IMR-90 (cell line): ENCODE measurements around the gene OSCP1. TPM values are rescaled to one million over a fixed set of nuclear protein-coding genes. Genes with fewer than 3 reads are reported as not detected.

Experiments used
- ATAC-seq: fragments of 200-7000 bp; cut with Tn5 transposase; 2 replicates; pipeline ENCODE4 v1.9.1; 2020; ENCODE audit warnings: low read depth, mild to moderate bottlenecking, moderate library complexity
- BruUV-seq: library from RNA; stranded (reverse); fragments of 400-500 nt; replicated peaks from 2 replicates; lab custom pipeline; 2021; lab: Mats Ljungman, UMichigan
- CTCF ChIA-PET: fragments of 300-600 bp; formaldehyde crosslinking; extraction: SDS; loops from one replicate; lab custom pipeline; 2021; ENCODE audit warnings: antibody characterized with exemption; lab: Yijun Ruan, JAX
- POLR2A ChIA-PET: fragments of 300-600 bp; sonication (Branson Sonifier 250); formaldehyde crosslinking; loops from one replicate; lab custom pipeline; 2022; ENCODE audit warnings: antibody characterized with exemption; ENCODE audit not compliant: unreplicated experiment; lab: Charles Lee
- DNase-seq: peaks from one replicate; pipeline ENCODE4 v3.0.0; 2013
- H2AFZ ChIP-seq: replicated peaks from 2 replicates; pipeline ENCODE3; 2013; ENCODE audit warnings: low read length, mild to moderate bottlenecking; ENCODE audit not compliant: poor library complexity
- H2AK5ac ChIP-seq: 2 replicates; pipeline ENCODE4 v1.6.1; 2013; ENCODE audit warnings: low read depth, low read length, inconsistent platforms
- H2AK9ac ChIP-seq: replicated peaks from 2 replicates; pipeline ENCODE3; 2013; ENCODE audit warnings: mild to moderate bottlenecking, low read depth, low read length, moderate library complexity; ENCODE audit not compliant: poor library complexity
- H2BK120ac ChIP-seq: 2 replicates; pipeline ENCODE4 v1.6.1; 2013; ENCODE audit warnings: low read depth, low read length, inconsistent platforms
- H2BK15ac ChIP-seq: 3 replicates; pipeline ENCODE4 v1.6.1; 2013; ENCODE audit warnings: low read depth, low read length, inconsistent platforms
- H2BK20ac ChIP-seq: 2 replicates; pipeline ENCODE4 v1.6.1; 2013; ENCODE audit warnings: low read depth, mild to moderate bottlenecking, inconsistent platforms, low read length, moderate library complexity
- H2BK5ac ChIP-seq: 2 replicates; pipeline ENCODE4 v1.6.1; 2013; ENCODE audit warnings: mild to moderate bottlenecking, low read depth, low read length, inconsistent platforms; ENCODE audit not compliant: poor library complexity, severe bottlenecking
- H3K14ac ChIP-seq: replicated peaks from 2 replicates; pipeline ENCODE4 v1.6.1; 2013; ENCODE audit warnings: low read depth, low read length, inconsistent platforms
- H3K18ac ChIP-seq: 2 replicates; pipeline ENCODE4 v1.6.1; 2013; ENCODE audit warnings: low read depth, low read length, control low read depth
- H3K23ac ChIP-seq: 2 replicates; pipeline ENCODE4 v1.6.1; 2013; ENCODE audit warnings: low read depth, low read length, inconsistent platforms
- H3K27ac ChIP-seq: 2 replicates; pipeline ENCODE4 v1.5.1; 2013; ENCODE audit warnings: mild to moderate bottlenecking, control low read depth, low read length; ENCODE audit not compliant: insufficient read depth
- H3K27me3 ChIP-seq: 2 replicates; pipeline ENCODE4 v1.6.1; 2013; ENCODE audit warnings: low read length; ENCODE audit not compliant: control insufficient read depth, insufficient read depth
- H3K36me3 ChIP-seq: 2 replicates; pipeline ENCODE4 v1.6.1; 2013; ENCODE audit warnings: low read length, mixed read lengths; ENCODE audit not compliant: control insufficient read depth, insufficient read depth
- H3K4ac ChIP-seq: 2 replicates; pipeline ENCODE4 v1.6.1; 2013; ENCODE audit warnings: low read depth, low read length, inconsistent platforms
- H3K4me1 ChIP-seq: 2 replicates; pipeline ENCODE4 v1.6.1; 2013; ENCODE audit warnings: low read length, mixed read lengths; ENCODE audit not compliant: control insufficient read depth, insufficient read depth
- H3K4me2 ChIP-seq: 2 replicates; pipeline ENCODE4 v1.6.1; 2013; ENCODE audit warnings: low read depth, mild to moderate bottlenecking, control low read depth, low read length, moderate library complexity
- H3K4me3 ChIP-seq: 2 replicates; pipeline ENCODE4 v1.5.1; 2013; ENCODE audit warnings: low read depth, mild to moderate bottlenecking, control low read depth, low read length, moderate library complexity; ENCODE audit not compliant: insufficient read depth
- H3K56ac ChIP-seq: 2 replicates; pipeline ENCODE4 v1.6.1; 2013; ENCODE audit warnings: low read length, inconsistent platforms; ENCODE audit not compliant: insufficient read depth; ENCODE audit errors: extremely low read depth
- H3K79me1 ChIP-seq, 2 experiments: 2 replicates each; pipeline ENCODE4 v1.6.1; 2013; ENCODE audit warnings: low read length in 2 of 2, inconsistent platforms in 1 of 2, low read depth in 1 of 2
- H3K9ac ChIP-seq: 2 replicates; pipeline ENCODE4 v1.6.1; 2013; ENCODE audit warnings: low read depth, low read length, control low read depth
- H3K9me1 ChIP-seq: 2 replicates; pipeline ENCODE4 v1.6.1; 2013; ENCODE audit warnings: low read length, inconsistent platforms; ENCODE audit not compliant: insufficient read depth
- H3K9me3 ChIP-seq: 2 replicates; pipeline ENCODE4 v1.6.1; 2013; ENCODE audit warnings: low read length; ENCODE audit not compliant: control insufficient read depth, insufficient read depth
- H4K20me1 ChIP-seq: 2 replicates; pipeline ENCODE4 v1.6.1; 2013; ENCODE audit warnings: low read length, inconsistent platforms; ENCODE audit not compliant: insufficient read depth
- H4K5ac ChIP-seq: 2 replicates; pipeline ENCODE4 v1.6.1; 2013; ENCODE audit warnings: mild to moderate bottlenecking, low read depth, low read length, control low read depth
- H4K8ac ChIP-seq, 2 experiments: 2 replicates each; pipeline ENCODE4 v1.6.1; 2013; ENCODE audit warnings: low read depth in 2 of 2, low read length in 2 of 2, control low read depth in 1 of 2, inconsistent platforms in 1 of 2
- H4K91ac ChIP-seq: 2 replicates; pipeline ENCODE4 v1.6.1; 2013; ENCODE audit warnings: low read depth, low read length, inconsistent platforms; ENCODE audit not compliant: insufficient read depth
- BHLHE40 ChIP-seq: fragments of 150-350 bp; IDR thresholded peaks from 2 replicates; pipeline ENCODE4 v1.6.1; 2016; ENCODE audit warnings: mild to moderate bottlenecking, low read depth, low read length
- CTCF ChIP-seq: conservative IDR thresholded peaks from 2 replicates; pipeline ENCODE4 v1.5.1; 2012; ENCODE audit warnings: mild to moderate bottlenecking, low read depth, low read length, improper control_type of control experiment
- ELK1 ChIP-seq: fragments of 150-350 bp; IDR thresholded peaks from 2 replicates; pipeline ENCODE4 v1.6.1; 2016; ENCODE audit warnings: low read depth, mild to moderate bottlenecking, low read length, moderate library complexity, borderline replicate concordance
- FOS ChIP-seq: fragments of 150-350 bp; IDR thresholded peaks from 2 replicates; pipeline ENCODE4 v1.6.1; 2016; ENCODE audit warnings: low read depth, low read length
- MAFK ChIP-seq: IDR thresholded peaks from 2 replicates; pipeline ENCODE4 v1.6.1; 2012; ENCODE audit warnings: low read depth, low read length, improper control_type of control experiment
- MAZ ChIP-seq: IDR thresholded peaks from 2 replicates; pipeline ENCODE4 v1.6.1; 2012; ENCODE audit warnings: low read depth, mild to moderate bottlenecking, low read length, improper control_type of control experiment, moderate library complexity, borderline replicate concordance
- MXI1 ChIP-seq: IDR thresholded peaks from 2 replicates; pipeline ENCODE4 v1.6.1; 2012; ENCODE audit warnings: low read depth, mild to moderate bottlenecking, low read length, moderate library complexity, borderline replicate concordance
- NFE2L2 ChIP-seq: fragments of 150-350 bp; IDR thresholded peaks from 2 replicates; pipeline ENCODE4 v1.6.1; 2016; ENCODE audit warnings: low read depth, mild to moderate bottlenecking, low read length
- RAD21 ChIP-seq: IDR thresholded peaks from 2 replicates; pipeline ENCODE4 v1.6.1; 2012; ENCODE audit warnings: low read length, improper control_type of control experiment
- RFX5 ChIP-seq: IDR thresholded peaks from 2 replicates; pipeline ENCODE4 v1.8.0; 2012; ENCODE audit warnings: low read depth, mild to moderate bottlenecking, low read length, moderate library complexity
- USF2 ChIP-seq: fragments of 150-350 bp; IDR thresholded peaks from 2 replicates; pipeline ENCODE4 v1.6.1; 2017; ENCODE audit warnings: mild to moderate bottlenecking, antibody characterized with exemption, low read length, low read depth
- WGBS, 2 experiments: methylation state at CpG; one replicate each; pipeline versions ENCODE4 v1.1.5 to v1.1.7; 2013; ENCODE audit warnings: missing lambda C conversion rate in 2 of 2; ENCODE audit not compliant: insufficient read length in 1 of 2; ENCODE audit errors: extremely low coverage in 2 of 2; 5-methylcytosine and 5-hydroxymethylcytosine counted together
- dilution Hi-C: fragments of 300-500 bp; cut with HindIII; formaldehyde crosslinking; loops from one replicate; pipeline ENCODE4 v1.14.3; 2018; ENCODE audit warnings: low sequenced_read_pairs; ENCODE audit not compliant: unreplicated experiment
- in situ Hi-C: fragments of 300-500 bp; cut with MboI; formaldehyde crosslinking; loops from 3 replicates; pipeline ENCODE4 v1.14.3; 2019; ENCODE audit warnings: low sequenced_read_pairs, inconsistent platforms, mixed read lengths
- intact Hi-C: fragments of 100-400 bp; cut with micrococcal nuclease; formaldehyde crosslinking; loops from 2 replicates; pipeline ENCODE4 v1.10.0; 2022
- polyA plus RNA-seq, 3 experiments: library from polyadenylated mRNA; depleted of rRNA; stranded (reverse); fragments of >200 nt; gene quantifications; 2 replicates each; pipeline ENCODE4 v1.2.3, GENCODE V29; 2012; ENCODE audit warnings: low replicate concordance in 1 of 3
- total RNA-seq: library from RNA; depleted of rRNA; stranded (reverse); fragments of >200 nt; gene quantifications from 2 replicates; pipeline ENCODE4 v1.2.3, GENCODE V29; 2012

OSCP1 gene
- total and polyA plus RNA-seq, 2 of the 4 experiments (the other 2 are of a cell fraction): 7.8 to 11.8 TPM

- no peak for TF ChIP-seq CTCF
- TF ChIP-seq MAZ: no peak
- no peak for TF ChIP-seq FOS
- no peak for TF ChIP-seq BHLHE40
- TF ChIP-seq MAFK: no peak
Observed at GRCh38 chr1:36463463-36463802, 13.2 kb upstream of the OSCP1 start (continued).

GRCh38 chr1:36458910-36459309 lies 8.7 kb upstream of the OSCP1 start:
- Histone ChIP-seq H3K9me1 (peaks cover 8% of the 10 kb centered on the region), H3K27ac (no peak overlapping the region), H3K4me2 (no peak overlapping the region), H3K56ac (no peak overlapping the region), H3K23ac (no peak overlapping the region), H3K4me1 (peaks cover 3% of the 10 kb centered on the region; the same call in 1 of the 2 replicates), H3K9ac (no peak overlapping the region), H2AK9ac (no peak overlapping the region), H4K91ac (no peak overlapping the region), H3K4me3 (no peak overlapping the region), H4K8ac (no peak overlapping the region), H2BK120ac (no peak overlapping the region), H3K36me3 (peaks cover 49% of the 10 kb centered on the region), H3K14ac (no peak overlapping the region), H2BK5ac (no peak overlapping the region), H3K9me3 (no peaks in the 10 kb centered on the region), H2AFZ (no peak overlapping the region), H4K5ac (no peak overlapping the region), H2AK5ac (no peak overlapping the region), H3K18ac (no peak overlapping the region), H3K79me1 (peaks cover 13 to 25% of the 10 kb centered on the region in 2 experiments; a peak in 3 of 4 replicates), H3K27me3 (no peaks in the 10 kb centered on the region), H2BK15ac (no peak overlapping the region), H2BK20ac (no peak overlapping the region), H3K4ac (no peak overlapping the region), H4K20me1 (no peaks in the 10 kb centered on the region)
- no TSS peak for BruUV-seq
- POLR2A ChIA-PET: no interaction called here
- no peak for ATAC-seq
- in situ Hi-C loops: loop anchor here (25.0 kb wide), 1 partner anchor 1553 kb away; the partner anchor contains the start of genes FHL3 and UTP11
- 100% methylated on average over 1 of the region's 3 CpGs; no CpG with 5 or more reads in 1 of the 2 experiments for whole genome bisulfite sequencing, 2 experiments
- dilution Hi-C loops: no loop called here
- DNase-seq: no peak
- intact Hi-C loops: no loop called here
- CTCF ChIA-PET: no interaction called here
- TF ChIP-seq FOS (no peak), MXI1 (no peak), RFX5 (no peak), NFE2L2 (no peak), MAFK (no peak), MAZ (no peak), ELK1 (no peak), RAD21 (no peak), USF2 (no peak), CTCF (no peak)
